GM21515 (cell line): ENCODE results near the gene PUS7.
A peak's percentile ranks its signal among the peaks of the same experiment; 100 is the strongest.
"Not testable (repeated sequence)": the region's sequence is repeated elsewhere in the genome, so short reads cannot be mapped to it uniquely, and the experiment has no call there.

Experiments
- ATAC-seq: cut with Tn5 transposase; IDR thresholded peaks from one replicate; pipeline ENCODE4 v1.9.1; 2021; ENCODE audit not compliant: unreplicated experiment

The PUS7 gene, protein sequence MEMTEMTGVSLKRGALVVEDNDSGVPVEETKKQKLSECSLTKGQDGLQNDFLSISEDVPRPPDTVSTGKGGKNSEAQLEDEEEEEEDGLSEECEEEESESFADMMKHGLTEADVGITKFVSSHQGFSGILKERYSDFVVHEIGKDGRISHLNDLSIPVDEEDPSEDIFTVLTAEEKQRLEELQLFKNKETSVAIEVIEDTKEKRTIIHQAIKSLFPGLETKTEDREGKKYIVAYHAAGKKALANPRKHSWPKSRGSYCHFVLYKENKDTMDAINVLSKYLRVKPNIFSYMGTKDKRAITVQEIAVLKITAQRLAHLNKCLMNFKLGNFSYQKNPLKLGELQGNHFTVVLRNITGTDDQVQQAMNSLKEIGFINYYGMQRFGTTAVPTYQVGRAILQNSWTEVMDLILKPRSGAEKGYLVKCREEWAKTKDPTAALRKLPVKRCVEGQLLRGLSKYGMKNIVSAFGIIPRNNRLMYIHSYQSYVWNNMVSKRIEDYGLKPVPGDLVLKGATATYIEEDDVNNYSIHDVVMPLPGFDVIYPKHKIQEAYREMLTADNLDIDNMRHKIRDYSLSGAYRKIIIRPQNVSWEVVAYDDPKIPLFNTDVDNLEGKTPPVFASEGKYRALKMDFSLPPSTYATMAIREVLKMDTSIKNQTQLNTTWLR

DNA sequence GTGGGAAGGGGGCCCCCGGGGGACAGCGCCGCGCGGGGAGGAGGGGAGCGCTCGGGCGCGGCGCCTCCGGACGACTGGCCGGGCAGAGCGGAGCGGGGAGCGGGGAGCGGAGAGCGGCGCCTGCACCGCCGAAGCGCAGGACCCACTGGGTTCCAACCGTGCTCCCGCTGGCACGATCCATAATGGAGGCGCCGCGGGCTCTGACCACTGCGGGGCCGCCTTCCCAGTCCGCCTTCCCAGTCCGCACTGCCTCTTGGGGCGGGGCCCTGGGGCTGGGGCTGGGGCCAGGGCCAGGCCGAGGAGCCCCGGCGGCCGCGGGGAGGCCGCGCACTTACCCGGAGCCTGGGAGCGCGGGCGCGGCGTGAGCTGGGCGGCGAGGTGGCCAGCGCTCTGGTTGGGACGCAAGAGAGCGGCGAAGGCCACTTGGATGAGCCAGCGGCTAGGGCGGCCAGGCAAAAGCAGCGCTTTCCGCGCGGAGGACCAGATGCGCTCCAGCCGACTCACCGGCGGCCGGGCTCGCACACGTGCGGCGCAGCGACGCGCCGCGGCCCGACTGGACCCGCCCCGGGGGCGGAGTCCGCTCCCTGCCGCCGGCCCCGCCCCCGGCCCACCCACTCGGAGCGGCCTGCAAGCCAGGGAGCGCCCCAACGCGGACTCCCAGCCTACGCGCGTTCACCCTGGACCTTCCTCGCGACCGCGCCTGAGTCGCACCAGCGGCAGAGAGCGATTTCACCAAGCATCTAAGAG lies at the start of gene PUS7:
Gene PUS7, minus strand, starts transcription at position 555 of the 747 bp plus-strand sequence. CDS start 13,759 bp downstream, outside the sequence.
- ATAC-seq, result peak; percentile 89

DNA sequence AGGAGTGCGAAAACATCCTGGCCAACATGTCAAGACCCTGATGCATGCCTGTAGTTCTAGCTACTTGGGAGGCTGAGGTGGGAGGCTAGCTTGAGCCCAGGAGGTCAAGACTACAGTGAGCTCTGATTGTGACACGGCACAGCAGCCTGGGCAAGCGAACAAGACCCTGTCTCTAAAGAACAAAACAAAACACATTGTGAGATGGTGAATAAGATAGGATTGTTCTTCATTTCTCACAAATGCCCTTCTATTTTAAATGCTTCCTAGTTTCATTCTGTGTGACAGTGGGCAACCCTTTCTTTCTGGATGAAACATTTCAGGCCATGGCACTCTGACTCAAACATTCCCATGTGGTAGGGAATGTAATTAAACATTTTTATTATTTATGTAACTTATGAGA lies 45.8 kb upstream of the PUS7 start:
- no peak for ATAC-seq

DNA sequence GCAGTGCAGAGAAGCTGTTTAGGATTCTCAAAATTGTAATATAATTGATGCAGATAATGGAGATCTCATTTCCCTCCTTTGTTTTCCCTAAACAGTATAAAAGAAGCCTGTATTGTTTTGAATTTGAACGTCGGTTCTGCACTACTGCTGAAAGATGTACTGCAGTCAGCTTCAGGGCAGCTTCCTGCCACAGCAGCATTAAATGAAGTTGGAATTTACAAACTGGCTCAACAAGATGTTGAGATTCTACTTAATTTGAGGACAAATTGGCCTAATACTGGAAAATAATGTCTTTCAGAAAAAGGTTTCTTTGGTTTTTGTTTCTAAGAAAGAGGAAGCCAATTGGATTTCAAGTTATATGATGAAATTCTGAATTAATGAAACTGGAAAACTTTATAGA lies 45.0 kb upstream of the PUS7 start:
- ATAC-seq, result no peak

DNA sequence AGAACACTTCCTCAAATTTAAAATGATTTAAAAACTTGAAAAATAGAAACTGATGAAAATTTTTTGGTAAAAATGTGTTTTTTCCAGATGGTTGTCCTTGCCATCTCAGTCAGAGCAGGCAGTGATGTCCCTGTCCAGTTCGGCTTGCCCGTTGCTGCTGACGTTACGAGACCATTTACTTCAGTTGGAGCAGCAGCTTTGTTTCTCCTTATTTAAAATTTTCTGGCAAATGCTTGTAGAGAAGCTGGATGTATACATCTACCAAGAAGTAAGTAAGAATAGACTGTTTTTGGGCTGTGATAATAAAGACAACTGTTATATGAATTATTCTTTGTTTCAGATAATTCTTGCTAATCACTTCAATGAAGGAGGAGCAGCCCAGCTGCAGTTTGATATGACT lies 43.1 kb upstream of the PUS7 start:
- no peak for ATAC-seq

DNA sequence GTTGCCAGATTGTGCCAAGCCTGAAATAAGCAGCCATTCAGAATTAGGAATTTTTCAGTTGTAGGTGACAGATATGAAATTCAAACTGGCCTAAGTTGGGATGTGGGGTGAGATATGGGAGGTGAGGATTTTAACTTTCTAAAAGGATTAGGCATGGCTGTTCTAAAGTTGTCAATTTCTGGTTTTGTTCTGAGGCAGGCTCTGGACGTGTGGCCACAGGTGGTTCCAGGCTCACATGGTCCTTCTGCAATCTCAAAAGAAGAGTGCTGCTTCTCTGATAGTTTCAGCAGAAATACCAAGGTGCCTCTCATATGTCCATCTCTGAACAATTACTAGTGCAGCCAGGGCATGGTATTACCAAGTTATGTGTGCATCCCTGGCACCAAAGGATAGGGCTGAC lies 37.9 kb upstream of the PUS7 start:
- ATAC-seq, result no peak

DNA sequence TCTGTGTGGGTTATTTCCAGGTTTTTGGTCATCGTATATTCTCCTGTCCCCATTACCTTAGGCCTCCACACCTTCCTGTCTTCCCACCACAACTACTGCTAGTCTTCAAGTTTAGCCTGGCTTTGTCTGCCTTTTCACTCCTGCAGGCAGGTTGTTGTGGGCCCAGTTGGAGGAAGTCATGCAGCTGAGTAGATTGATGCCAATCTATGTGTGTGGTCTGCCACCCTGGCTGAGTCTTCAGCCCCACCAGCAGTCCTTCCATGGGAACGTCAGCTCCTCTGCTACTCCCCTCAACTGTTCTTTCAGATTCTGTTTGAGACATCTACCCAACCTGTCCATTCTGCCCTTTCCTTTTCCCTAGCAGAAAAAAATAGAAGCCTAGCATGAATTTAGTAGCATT lies 16.3 kb upstream of the PUS7 start:
- no peak for ATAC-seq

DNA sequence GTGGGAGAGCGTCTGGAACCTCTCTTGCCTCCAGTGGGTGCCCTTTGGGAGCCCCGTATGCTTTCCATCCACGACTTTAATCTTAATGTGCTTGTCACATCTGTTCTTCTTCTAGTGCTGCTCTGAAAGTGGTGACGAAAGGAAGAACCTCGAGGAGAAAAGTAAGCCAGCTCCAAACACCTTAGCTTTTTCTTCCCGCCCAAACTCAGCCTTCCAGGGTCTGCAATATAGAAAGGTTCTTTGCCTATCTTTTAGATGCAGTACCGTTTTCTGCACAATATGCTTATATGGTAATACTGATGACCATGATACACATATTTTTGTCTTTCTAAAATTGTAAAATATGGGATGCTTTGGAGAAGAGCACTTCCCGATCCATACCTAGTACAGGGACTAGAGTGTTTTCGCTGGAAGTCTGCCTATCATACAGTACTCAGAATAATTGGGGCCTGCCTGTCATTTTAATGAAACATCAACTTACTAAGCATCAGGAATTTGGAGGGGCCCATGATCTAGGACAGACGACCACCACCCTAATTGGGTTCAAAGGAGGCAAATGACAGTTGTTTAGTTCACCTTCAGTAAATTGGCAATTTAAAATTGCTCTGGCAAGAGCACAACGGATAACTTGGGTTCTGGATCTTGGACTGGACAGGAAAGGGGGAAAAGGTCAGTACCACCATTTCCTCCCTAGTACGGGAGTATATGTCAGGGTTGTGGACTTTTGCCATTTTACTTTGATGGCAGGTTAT lies 10.8 kb upstream of the PUS7 start:
- ATAC-seq, result no peak

DNA sequence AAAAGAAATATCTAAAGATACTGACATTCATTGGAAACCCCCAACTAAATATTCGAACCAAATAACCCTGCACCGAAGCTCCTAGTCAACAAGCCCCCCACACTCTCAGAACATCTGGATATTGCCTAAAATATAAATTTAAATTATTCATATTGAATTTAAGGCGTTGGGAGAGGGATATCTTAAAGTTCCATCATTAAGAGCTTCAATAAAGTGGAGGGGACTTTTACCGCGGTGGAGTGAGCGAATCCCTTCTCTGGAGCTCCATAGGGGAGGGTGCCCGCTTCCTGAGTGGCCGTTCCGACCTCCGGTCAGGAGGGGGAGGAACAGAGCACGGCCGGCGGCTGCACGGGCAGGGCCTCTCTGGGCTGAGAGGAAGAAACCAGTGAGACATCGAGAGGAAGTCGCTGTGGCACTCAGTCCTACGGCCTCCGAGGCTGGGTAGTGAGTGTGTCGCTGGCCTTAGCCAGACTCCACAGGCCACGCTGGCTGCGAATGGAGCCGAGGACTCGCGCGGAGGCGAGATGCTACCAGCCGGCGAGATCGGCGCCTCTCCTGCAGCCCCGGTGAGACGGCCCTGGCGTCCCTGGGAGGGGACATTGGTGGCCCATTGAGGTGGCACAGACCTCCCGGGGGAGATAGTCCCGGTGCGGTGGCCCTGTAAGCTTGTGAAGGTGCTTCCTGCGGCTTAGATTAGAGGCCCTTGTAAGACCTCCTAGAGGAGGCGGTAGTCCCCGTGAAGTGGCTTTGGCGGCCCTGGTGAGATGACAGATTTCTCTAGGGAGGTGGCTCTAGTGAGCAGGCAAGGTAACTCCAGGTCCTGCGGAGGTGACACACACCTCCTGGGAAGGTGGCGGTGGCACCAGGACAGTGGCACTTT lies 10.0 kb upstream of the PUS7 start, which contains the start of gene RINT1:
Gene RINT1, plus strand, starts transcription at position 410 of the 880 bp plus-strand sequence. Its CDS starts 115 bp downstream, at position 525.
- peak; percentile 94 for ATAC-seq

DNA sequence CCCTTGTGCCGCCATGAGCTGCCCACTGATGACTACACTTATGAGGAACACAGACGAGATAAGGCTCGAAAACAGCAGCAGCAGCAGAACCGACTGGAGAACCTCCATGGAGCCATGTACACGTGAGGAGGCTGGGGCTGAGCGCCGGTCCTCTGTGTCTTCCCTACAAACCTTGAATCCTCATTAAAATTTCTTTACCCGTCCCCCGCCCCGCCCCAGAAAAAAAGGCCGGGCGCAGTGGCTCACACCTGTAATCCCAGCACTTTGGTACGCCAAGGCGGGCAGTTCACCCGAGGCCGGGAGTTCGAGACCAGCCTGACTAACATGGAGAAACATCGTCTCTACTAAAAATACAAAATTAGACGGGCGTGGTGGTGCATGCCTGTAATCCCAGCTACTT lies 8.5 kb upstream of the PUS7 start:
- ATAC-seq, result no peak

DNA sequence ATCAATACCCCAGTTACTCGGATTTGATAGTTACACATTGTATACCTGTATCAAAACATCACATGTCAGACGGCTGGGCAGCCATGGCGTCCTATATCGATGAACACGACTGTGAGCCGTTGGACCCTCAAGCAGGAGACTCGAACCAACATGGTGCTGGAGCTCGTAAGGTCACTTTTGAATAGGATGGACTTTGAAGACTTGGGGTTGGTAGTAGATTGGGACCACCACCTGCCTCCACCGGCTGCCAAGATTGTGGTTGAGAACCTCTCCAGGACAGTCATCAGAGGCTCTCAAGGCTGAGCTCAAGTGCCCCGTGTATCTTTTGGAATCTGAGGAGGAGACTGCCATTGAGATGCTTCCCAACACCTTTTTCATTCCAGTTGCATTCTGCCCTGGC lies 8.1 kb upstream of the PUS7 start:
- ATAC-seq, result no peak

DNA sequence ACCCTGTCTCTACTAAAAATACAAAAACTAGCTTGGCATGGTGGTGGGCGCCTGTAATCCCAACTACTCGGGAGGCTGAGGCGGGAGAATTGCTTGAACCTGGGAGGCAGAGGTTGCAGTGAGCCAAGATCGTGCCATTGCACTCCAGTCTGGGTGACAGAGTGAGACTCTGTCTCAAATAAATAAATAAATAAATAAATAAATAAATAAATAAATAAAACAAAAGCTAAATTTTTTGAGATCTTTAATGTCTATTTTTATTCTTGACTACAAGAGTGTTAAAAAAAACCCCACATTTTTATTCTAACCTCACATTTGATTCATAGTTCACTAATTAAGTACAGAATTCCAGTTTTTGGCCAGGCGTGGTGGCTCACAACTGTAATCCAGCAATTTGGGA lies 5.7 kb upstream of the PUS7 start:
- ATAC-seq, result not testable (repeated sequence)

DNA sequence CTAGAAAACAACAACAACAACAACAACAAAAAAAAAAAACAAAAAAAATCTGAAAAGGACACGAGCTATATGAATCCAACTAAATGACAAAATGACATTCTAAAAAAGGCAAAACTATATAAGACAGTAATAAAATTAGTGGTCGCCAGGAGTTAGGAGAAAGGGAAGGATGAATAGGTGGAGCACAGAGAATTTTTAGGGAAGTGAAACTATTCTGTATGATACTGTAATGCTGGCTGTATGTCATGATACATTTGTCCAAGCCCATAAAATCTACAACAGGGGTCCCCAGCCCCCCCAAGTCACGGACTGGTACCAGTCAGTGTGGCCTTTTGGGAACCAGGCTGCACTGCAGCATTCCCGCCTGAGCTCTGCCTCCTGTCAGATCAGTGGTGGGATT lies 2.8 kb upstream of the PUS7 start:
- ATAC-seq, result no peak

DNA sequence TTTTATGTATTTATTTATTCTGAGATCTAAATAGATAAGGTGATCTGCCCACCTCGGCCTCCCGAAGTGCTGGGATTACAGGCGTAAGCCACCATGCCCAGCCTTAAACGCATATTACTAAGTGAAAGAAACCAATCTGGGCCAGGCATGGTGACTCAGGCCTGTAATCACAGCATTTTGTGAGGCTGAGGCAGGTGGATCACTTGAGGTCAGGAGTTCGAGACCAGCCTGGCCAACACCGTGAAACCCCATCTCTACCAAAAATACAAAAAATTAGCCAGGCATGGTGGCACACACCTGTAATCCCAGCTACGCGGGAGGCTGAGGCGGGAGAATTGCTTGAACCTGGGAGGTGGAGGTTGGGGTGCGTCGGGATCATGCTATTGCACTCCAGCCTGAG lies 2.4 kb upstream of the PUS7 start:
- ATAC-seq, result not testable (repeated sequence)

DNA sequence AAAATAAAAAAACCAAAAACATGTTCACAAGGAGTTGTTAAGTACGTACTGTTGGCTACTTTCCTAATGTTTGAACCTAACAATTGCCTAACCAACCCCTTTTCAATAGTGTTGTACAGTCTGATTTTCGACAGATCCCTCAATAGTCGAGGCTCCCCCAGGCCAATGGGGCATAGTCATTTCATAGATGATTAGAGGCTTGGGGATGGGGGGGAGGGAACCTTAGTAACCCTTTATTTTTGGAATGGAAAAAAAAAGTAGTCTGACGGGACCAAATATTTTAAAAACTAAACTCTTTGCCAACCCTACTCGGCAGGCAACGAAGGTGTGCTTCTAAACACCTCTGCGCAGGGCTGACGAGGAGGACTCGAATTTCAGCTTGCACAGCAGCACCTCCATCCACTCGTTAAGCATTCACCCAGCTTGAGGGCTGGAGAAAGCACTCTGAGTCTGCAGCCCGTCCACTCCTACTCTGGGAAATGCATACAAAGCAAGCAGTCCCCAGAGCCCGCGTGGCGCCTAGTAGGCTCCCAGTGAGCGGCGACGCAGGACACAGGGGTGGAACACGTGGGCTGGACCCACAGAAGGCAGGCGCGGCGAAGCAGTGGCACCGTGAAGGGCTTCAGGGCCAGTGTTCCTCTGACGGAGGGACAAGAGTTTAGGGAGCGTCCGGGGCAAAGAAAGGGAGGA lies 899 bp downstream of the PUS7 start:
- peak; percentile 37 for ATAC-seq

DNA sequence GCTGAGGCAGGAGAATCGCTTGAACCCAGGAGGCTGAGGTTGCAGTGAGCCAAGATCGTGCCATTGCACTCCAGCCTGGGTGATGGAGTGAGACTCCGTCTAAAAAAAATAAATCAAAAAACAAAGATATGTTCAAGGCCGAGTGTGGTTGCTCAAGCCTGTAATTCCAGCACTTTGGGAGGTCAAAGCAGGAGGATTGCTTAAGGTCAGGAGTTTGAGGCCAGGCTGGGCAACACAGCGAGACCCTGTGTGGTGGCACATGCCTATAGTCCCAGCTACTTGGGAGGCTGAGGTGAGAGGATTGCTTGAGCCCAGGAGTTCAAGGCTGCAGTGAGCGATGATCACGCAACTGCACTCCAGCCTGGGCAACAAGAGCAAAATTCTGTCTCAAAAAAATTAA lies 1.5 kb downstream of the PUS7 start:
- ATAC-seq, result not testable (repeated sequence)

DNA sequence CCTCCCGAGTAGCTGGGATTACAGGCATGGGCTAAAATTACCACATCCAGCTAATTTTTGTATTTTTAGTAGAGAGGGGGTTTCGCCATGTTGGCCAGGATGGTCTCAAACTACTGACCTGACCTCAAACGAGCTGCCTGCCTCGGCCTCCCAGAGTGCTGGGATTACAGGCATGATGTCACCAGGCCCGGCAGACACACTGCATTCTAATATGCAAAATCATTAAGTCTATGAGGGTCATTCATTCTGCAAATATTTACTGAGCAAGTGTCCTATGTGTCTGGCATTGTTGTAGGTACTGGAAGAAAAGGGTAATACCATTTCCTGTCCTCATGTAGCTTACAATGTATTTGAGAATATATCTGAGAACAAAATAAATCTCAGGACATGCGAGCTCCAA lies 2.7 kb downstream of the PUS7 start:
- no peak for ATAC-seq

DNA sequence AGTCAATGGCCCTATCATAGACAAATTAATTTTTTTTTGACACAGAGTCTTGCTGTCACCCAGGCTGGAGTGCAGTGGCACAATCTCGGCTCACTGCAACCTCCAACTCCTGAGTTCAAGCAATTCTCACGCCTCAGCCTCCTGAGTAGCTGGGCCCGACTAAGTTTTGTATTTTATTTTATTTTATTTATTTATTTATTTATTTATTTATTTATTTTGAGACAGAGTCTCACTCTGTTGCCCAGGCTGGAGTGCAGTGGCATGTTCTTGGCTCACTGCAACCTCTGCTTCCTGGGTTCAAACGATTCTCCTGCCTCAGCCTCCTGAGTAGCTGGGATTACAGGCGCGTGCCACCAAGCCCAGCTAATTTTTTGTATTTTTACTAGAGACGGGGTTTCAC lies 6.5 kb downstream of the PUS7 start:
- ATAC-seq, result not testable (repeated sequence)

DNA sequence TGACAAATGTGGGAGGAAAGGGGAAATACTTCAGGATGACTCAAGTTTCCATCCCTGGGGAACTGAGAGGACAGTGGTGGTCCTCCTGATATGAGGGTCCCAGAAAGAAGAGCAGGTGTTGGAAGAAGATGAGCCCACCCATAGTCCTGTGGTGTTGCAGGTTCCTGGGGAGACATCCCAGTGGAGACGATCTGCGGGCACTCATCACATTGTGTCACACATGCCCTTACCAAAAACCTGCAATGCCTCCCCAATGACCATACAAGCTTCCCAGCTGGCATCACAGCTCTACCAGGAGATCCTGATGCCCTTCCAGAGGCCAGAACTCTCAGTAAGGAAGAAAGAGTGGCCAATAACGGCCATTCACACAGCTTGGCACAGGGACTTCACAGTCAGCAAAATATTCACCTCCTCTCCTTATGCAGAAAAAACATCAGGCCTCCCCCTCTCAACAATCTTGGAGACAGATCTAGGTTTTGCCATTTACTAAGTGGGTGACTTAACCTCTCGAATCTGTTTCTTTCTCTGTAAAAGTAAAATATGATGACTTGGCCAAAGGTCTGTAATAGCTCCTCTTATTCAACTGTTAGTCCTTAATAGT lies 9.0 kb downstream of the PUS7 start:
- no peak for ATAC-seq

DNA sequence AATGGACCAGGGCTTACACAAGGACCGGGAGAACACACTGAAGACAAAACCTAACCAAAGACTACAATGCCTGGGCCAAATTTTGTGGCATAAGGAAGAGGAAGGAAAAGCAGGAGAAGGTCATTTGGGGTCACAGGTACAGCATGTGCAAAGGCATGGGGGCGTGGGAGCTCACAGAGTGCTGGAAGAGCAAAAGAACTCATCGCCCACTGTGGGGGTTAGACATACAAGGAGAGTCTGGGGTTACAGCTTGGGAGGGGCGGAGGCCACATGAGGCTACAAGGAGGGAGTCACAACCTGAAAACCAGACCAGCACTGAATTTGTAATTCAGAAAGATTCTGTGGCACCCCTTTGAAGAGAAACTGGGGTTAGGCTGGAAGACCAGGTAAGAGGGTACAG lies 9.7 kb downstream of the PUS7 start:
- no peak for ATAC-seq
